Natural killer cell treated with Interleukin-12 subunit alpha and Interleukin-12 subunit beta and Interleukin-15 and Interleukin-18, amount 100 ng/mL, for 72 hours (primary cell): Measurements from ENCODE around the gene MTNR1A. TPM values are rescaled to one million over a fixed set of nuclear protein-coding genes. Genes with fewer than 3 reads are reported as not detected.
"Not testable (repeated sequence)": the region's sequence is repeated elsewhere in the genome, so short reads cannot be mapped to it uniquely, and the experiment has no call there.

Experiments
- ATAC-seq, 2 donors: fragments of 150-1000 bp; cut with Tn5 transposase in 1 of 2; sonication (Bioruptor Pico), chemical (Tn5 transposase) in 1 of 2; 2 replicates each; pipeline ENCODE4 v1.10.0; 2021
- DNase-seq: peaks from one replicate; pipeline ENCODE4 v3.0.0; 2022; ENCODE audit warnings: low spot score
- H3K27ac Mint-ChIP-seq, 2 donors: 1 replicate in 1 of 2; 2 replicates in 1 of 2; pipeline ENCODE4 v1.8.0; 2022; ENCODE audit warnings: mixed read lengths in 2 of 2, mild to moderate bottlenecking in 1 of 2, moderate library complexity in 1 of 2
- H3K27me3 Mint-ChIP-seq, 2 donors: 1 replicate in 1 of 2; 2 replicates in 1 of 2; pipeline ENCODE4 v1.8.0; 2022; ENCODE audit warnings: mixed read lengths in 2 of 2
- H3K36me3 Mint-ChIP-seq: one replicate; pipeline ENCODE4 v1.8.0; 2022; ENCODE audit warnings: mixed read lengths
- H3K4me1 Mint-ChIP-seq, 2 donors: 1 replicate in 1 of 2; 2 replicates in 1 of 2; pipeline ENCODE4 v1.8.0; 2022; ENCODE audit warnings: low read depth in 2 of 2, mixed read lengths in 2 of 2, mild to moderate bottlenecking in 1 of 2
- H3K4me3 Mint-ChIP-seq: one replicate; pipeline ENCODE4 v1.8.0; 2022; ENCODE audit warnings: mixed read lengths
- H3K9me3 Mint-ChIP-seq: 2 replicates; pipeline ENCODE4 v1.8.0; 2022; ENCODE audit warnings: mixed read lengths
- total RNA-seq, 2 donors: library from RNA; stranded (reverse); gene quantifications; one replicate each; pipeline ENCODE4 v1.2.3, GENCODE V29; 2022

Gene MTNR1A
- total RNA-seq, 2 donors from 2014 or later: not detected

- H3K4me3 Mint-ChIP-seq: no peak overlapping the region
- H3K36me3 Mint-ChIP-seq: peaks cover 11% of the 10 kb centered on the region
- no peak for ATAC-seq
- peaks cover 0 to 6% of the 10 kb centered on the region in 2 donors for H3K4me1 Mint-ChIP-seq
- DNase-seq: no peak
- H3K27ac Mint-ChIP-seq: no peak overlapping the region
- H3K27me3 Mint-ChIP-seq: peaks cover 12 to 14% of the 10 kb centered on the region in 2 donors
- H3K9me3 Mint-ChIP-seq: peaks cover 4% of the 10 kb centered on the region
These were observed 3.5 kb downstream of the MTNR1A start for GRCh38 chr4:186551849-186552248.

GRCh38 chr4:186545436-186545835 lies 9.9 kb downstream of the MTNR1A start:
- no peak overlapping the region for H3K27ac Mint-ChIP-seq
- H3K9me3 Mint-ChIP-seq: peaks cover 14% of the 10 kb centered on the region
- H3K27me3 Mint-ChIP-seq: no peaks in the 10 kb centered on the region
- H3K4me1 Mint-ChIP-seq: peaks cover 0 to 3% of the 10 kb centered on the region in 2 donors
- DNase-seq (no peak), ATAC-seq (no peak)
- no peak overlapping the region for H3K4me3 Mint-ChIP-seq
- H3K36me3 Mint-ChIP-seq: peaks cover 7% of the 10 kb centered on the region

- Mint-ChIP-seq H3K4me3 (no peak overlapping the region), H3K27me3 (no peaks in the 10 kb centered on the region), H3K4me1 (peaks cover 0 to 3% of the 10 kb centered on the region in 2 donors), H3K9me3 (peaks cover 17% of the 10 kb centered on the region), H3K27ac (no peak overlapping the region), H3K36me3 (peaks cover 7% of the 10 kb centered on the region)
- DNase-seq: no peak
- no peak for ATAC-seq
These were observed 12.2 kb downstream of the MTNR1A start for GRCh38 chr4:186543206-186543605.

GRCh38 chr4:186541801-186542200 lies 13.6 kb downstream of the MTNR1A start:
- H3K36me3 Mint-ChIP-seq: no peaks in the 10 kb centered on the region
- H3K27me3 Mint-ChIP-seq: no peaks in the 10 kb centered on the region
- no peak overlapping the region for H3K4me3 Mint-ChIP-seq
- no peak overlapping the region for H3K27ac Mint-ChIP-seq
- no peak for ATAC-seq
- H3K4me1 Mint-ChIP-seq: no peaks in the 10 kb centered on the region
- H3K9me3 Mint-ChIP-seq: peaks cover 18% of the 10 kb centered on the region
- no peak for DNase-seq

- DNase-seq (no peak), ATAC-seq (no peak)
- no peaks in the 10 kb centered on the region for H3K27me3 Mint-ChIP-seq
- H3K36me3 Mint-ChIP-seq: no peaks in the 10 kb centered on the region
- H3K4me1 Mint-ChIP-seq: no peaks in the 10 kb centered on the region
- H3K9me3 Mint-ChIP-seq: peaks cover 12% of the 10 kb centered on the region
- no peak overlapping the region for H3K4me3 Mint-ChIP-seq
- H3K27ac Mint-ChIP-seq: no peak overlapping the region
These were observed 17.4 kb downstream of the MTNR1A start for GRCh38 chr4:186537843-186538521.

- Mint-ChIP-seq H3K9me3 (peaks cover 12% of the 10 kb centered on the region), H3K36me3 (no peaks in the 10 kb centered on the region), H3K27ac (no peak overlapping the region), H3K4me1 (no peaks in the 10 kb centered on the region), H3K27me3 (no peaks in the 10 kb centered on the region), H3K4me3 (no peak overlapping the region)
- DNase-seq: no peak
- ATAC-seq: no peak
These were observed 19.1 kb downstream of the MTNR1A start for GRCh38 chr4:186536285-186536684.

GRCh38 chr4:186534056-186534455 lies 21.3 kb downstream of the MTNR1A start:
- DNase-seq: no peak
- H3K36me3 Mint-ChIP-seq: no peaks in the 10 kb centered on the region
- H3K27me3 Mint-ChIP-seq: no peaks in the 10 kb centered on the region
- no peak overlapping the region for H3K4me3 Mint-ChIP-seq
- no peak for ATAC-seq
- no peaks in the 10 kb centered on the region for H3K4me1 Mint-ChIP-seq
- no peak overlapping the region for H3K27ac Mint-ChIP-seq
- peaks cover 12% of the 10 kb centered on the region for H3K9me3 Mint-ChIP-seq

GRCh38 chr4:186523927-186524326 lies 31.4 kb downstream of the MTNR1A start:
- ATAC-seq, DNase-seq, H3K27me3 Mint-ChIP-seq, H3K4me1 Mint-ChIP-seq, H3K9me3 Mint-ChIP-seq, H3K27ac Mint-ChIP-seq, H3K4me3 Mint-ChIP-seq, H3K36me3 Mint-ChIP-seq: not testable (repeated sequence)

GRCh38 chr4:186516287-186516686 lies 39.1 kb downstream of the MTNR1A start:
- Mint-ChIP-seq H3K4me1 (no peaks in the 10 kb centered on the region), H3K36me3 (no peaks in the 10 kb centered on the region), H3K27me3 (no peaks in the 10 kb centered on the region), H3K9me3 (peaks cover 15% of the 10 kb centered on the region), H3K27ac (no peak overlapping the region), H3K4me3 (no peak overlapping the region)
- DNase-seq (no peak), ATAC-seq (no peak)

- Mint-ChIP-seq H3K36me3 (no peaks in the 10 kb centered on the region), H3K9me3 (peaks cover 20% of the 10 kb centered on the region), H3K4me1 (no peaks in the 10 kb centered on the region), H3K27me3 (no peaks in the 10 kb centered on the region), H3K27ac (no peak overlapping the region), H3K4me3 (no peak overlapping the region)
- ATAC-seq (no peak), DNase-seq (no peak)
These were observed 41.0 kb downstream of the MTNR1A start for GRCh38 chr4:186514271-186514950.

- H3K9me3 Mint-ChIP-seq: peaks cover 15% of the 10 kb centered on the region
- H3K27me3 Mint-ChIP-seq, H3K4me1 Mint-ChIP-seq, ATAC-seq, H3K4me3 Mint-ChIP-seq, H3K27ac Mint-ChIP-seq, H3K36me3 Mint-ChIP-seq, DNase-seq: not testable (repeated sequence)
These were observed 50.6 kb downstream of the MTNR1A start for GRCh38 chr4:186504771-186505170.

- H3K27me3 Mint-ChIP-seq: no peaks in the 10 kb centered on the region
- H3K4me1 Mint-ChIP-seq: no peaks in the 10 kb centered on the region
- no peak overlapping the region for H3K27ac Mint-ChIP-seq
- DNase-seq (no peak), ATAC-seq (no peak)
- peaks cover 11% of the 10 kb centered on the region for H3K9me3 Mint-ChIP-seq
- H3K36me3 Mint-ChIP-seq: no peaks in the 10 kb centered on the region
- H3K4me3 Mint-ChIP-seq: no peak overlapping the region
These were observed 53.1 kb downstream of the MTNR1A start for GRCh38 chr4:186502231-186502630.

GRCh38 chr4:186501554-186501953 lies 53.8 kb downstream of the MTNR1A start:
- no peak for ATAC-seq
- Mint-ChIP-seq H3K27me3 (no peaks in the 10 kb centered on the region), H3K4me3 (no peak overlapping the region), H3K36me3 (no peaks in the 10 kb centered on the region), H3K4me1 (no peaks in the 10 kb centered on the region), H3K27ac (no peak overlapping the region), H3K9me3 (peaks cover 11% of the 10 kb centered on the region)
- DNase-seq: no peak

- Mint-ChIP-seq H3K4me3 (no peak overlapping the region), H3K27ac (no peak overlapping the region), H3K4me1 (no peaks in the 10 kb centered on the region), H3K36me3 (no peaks in the 10 kb centered on the region), H3K9me3 (peaks cover 14% of the 10 kb centered on the region), H3K27me3 (no peaks in the 10 kb centered on the region)
- DNase-seq: no peak
- no peak for ATAC-seq
These were observed 54.6 kb downstream of the MTNR1A start for GRCh38 chr4:186500721-186501304.
